OCI-LY7 (cell line): ENCODE measurements around the gene WDR83. TPM values are rescaled to one million over a fixed set of nuclear protein-coding genes. Genes with fewer than 3 reads are reported as not detected.

Experiments used
- BruUV-seq: library from RNA; stranded (reverse); fragments of 400-500 nt; replicated peaks from 2 replicates; lab custom pipeline; 2021; lab: Mats Ljungman, UMichigan
- CTCF ChIA-PET: fragments of 300-600 bp; sonication (Branson Sonifier 250); formaldehyde crosslinking; loops from one replicate; lab custom pipeline; 2022; ENCODE audit warnings: antibody characterized with exemption; ENCODE audit not compliant: unreplicated experiment; lab: Charles Lee
- POLR2A ChIA-PET: fragments of 300-600 bp; sonication (Branson Sonifier 250); formaldehyde crosslinking; loops from one replicate; lab custom pipeline; 2022; ENCODE audit warnings: antibody characterized with exemption; lab: Charles Lee
- DNase-seq: peaks from one replicate; pipeline ENCODE4 v3.0.0-alpha.2; 2015; ENCODE audit warnings: low spot score
- H2AFZ ChIP-seq: fragments of 200-600 bp; sonication (generic), shearing (Covaris generic); 2 replicates; pipeline ENCODE4 v1.6.1; 2014; ENCODE audit warnings: mild to moderate bottlenecking, antibody characterized with exemption, low read length, moderate library complexity
- H3K27ac ChIP-seq: fragments of 200-600 bp; sonication (generic); 2 replicates; pipeline ENCODE4 v1.5.1; 2014; ENCODE audit warnings: mixed run types, low read depth, mild to moderate bottlenecking, moderate library complexity, low read length, inconsistent platforms; ENCODE audit not compliant: poor library complexity, severe bottlenecking
- H3K36me3 ChIP-seq: fragments of 200-600 bp; sonication (generic); 2 replicates; pipeline ENCODE4 v1.6.1; 2014; ENCODE audit warnings: mild to moderate bottlenecking, antibody characterized with exemption, low read length, moderate library complexity, mixed read lengths; ENCODE audit not compliant: insufficient read depth
- H3K4me1 ChIP-seq: fragments of 200-600 bp; sonication (generic); 2 replicates; pipeline ENCODE4 v1.5.1; 2014; ENCODE audit warnings: mild to moderate bottlenecking, low read length; ENCODE audit not compliant: insufficient read depth, poor library complexity, severe bottlenecking
- H3K4me2 ChIP-seq: fragments of 200-600 bp; sonication (generic); 2 replicates; pipeline ENCODE4 v1.6.1; 2014; ENCODE audit warnings: mild to moderate bottlenecking, low read length
- H3K4me3 ChIP-seq: fragments of 200-600 bp; sonication (generic); 2 replicates; pipeline ENCODE4 v1.5.1; 2014; ENCODE audit warnings: mild to moderate bottlenecking, low read depth, low read length; ENCODE audit not compliant: poor library complexity, severe bottlenecking
- H3K79me2 ChIP-seq: fragments of 200-600 bp; sonication (generic); 2 replicates; pipeline ENCODE4 v1.6.1; 2016; ENCODE audit warnings: low read depth, mild to moderate bottlenecking, low read length, moderate library complexity, mixed read lengths; ENCODE audit not compliant: insufficient read depth
- H3K9me2 ChIP-seq: fragments of 200-600 bp; sonication (generic); 2 replicates; pipeline ENCODE4 v1.6.1; 2016; ENCODE audit warnings: mild to moderate bottlenecking, low read length, mixed read lengths; ENCODE audit not compliant: insufficient read depth
- H3K9me3 ChIP-seq: fragments of 200-600 bp; sonication (generic); 2 replicates; pipeline ENCODE4 v1.6.1; 2014; ENCODE audit warnings: mild to moderate bottlenecking, mixed run types, low read length, mixed read lengths
- H4K20me1 ChIP-seq: fragments of 200-600 bp; sonication (generic); 2 replicates; pipeline ENCODE4 v1.6.1; 2014; ENCODE audit warnings: mild to moderate bottlenecking, antibody characterized with exemption, low read length, moderate library complexity, mixed read lengths; ENCODE audit not compliant: insufficient read depth
- EZH2phosphoT487 ChIP-seq: fragments of 200-600 bp; sonication (generic); IDR thresholded peaks from 2 replicates; pipeline ENCODE4 v1.6.1; 2018; ENCODE audit warnings: low read depth, borderline replicate concordance, mild to moderate bottlenecking, mixed run types, antibody characterized with exemption, low read length, moderate library complexity, mixed read lengths
- intact Hi-C: fragments of 100-400 bp; cut with micrococcal nuclease; formaldehyde crosslinking; loops from one replicate; pipeline ENCODE4 v1.10.0; 2022; ENCODE audit not compliant: unreplicated experiment
- total RNA-seq, 2 experiments: library from RNA; depleted of rRNA in 1 of 2; stranded (reverse); fragments of >200 nt in 1 of 2; shearing (Covaris generic) in 1 of 2; gene quantifications; 2 replicates each; pipeline ENCODE4 v1.2.3, GENCODE V29; 2014 to 2022
- TF ChIP-seq, protein P1 (sequence below): fragments of 200-600 bp; sonication (generic); conservative IDR thresholded peaks from 2 replicates; pipeline ENCODE4 v1.5.1; 2014; ENCODE audit warnings: mild to moderate bottlenecking, antibody characterized with exemption, low read length, moderate library complexity, mixed read lengths

WDR83 gene
- total RNA-seq, 2 experiments from 2014 or later: 15.9 to 17.0 TPM

- ChIA-PET CTCF (no interaction called here), POLR2A (interaction anchor here (1.2 kb wide), 1 partner anchor 9 kb away, joined by 3 read pairs; no protein-coding TSS in a partner anchor)
- Histone ChIP-seq H4K20me1 (no peaks in the 10 kb centered on the region), H3K4me1 (no peaks in the 10 kb centered on the region), H3K9me3 (no peaks in the 10 kb centered on the region; the same call in 1 of the 2 replicates), H2AFZ (no peak overlapping the region), H3K79me2 (0 out of 2 replicates have a peak, but pooled peaks cover 4% of the 10 kb centered on the region), H3K9me2 (no peaks in the 10 kb centered on the region), H3K4me3 (no peak overlapping the region), H3K4me2 (no peak overlapping the region), H3K36me3 (peaks cover 38% of the 10 kb centered on the region), H3K27ac (no peak overlapping the region)
- no TSS peak for BruUV-seq
- TF ChIP-seq, protein P1, sequence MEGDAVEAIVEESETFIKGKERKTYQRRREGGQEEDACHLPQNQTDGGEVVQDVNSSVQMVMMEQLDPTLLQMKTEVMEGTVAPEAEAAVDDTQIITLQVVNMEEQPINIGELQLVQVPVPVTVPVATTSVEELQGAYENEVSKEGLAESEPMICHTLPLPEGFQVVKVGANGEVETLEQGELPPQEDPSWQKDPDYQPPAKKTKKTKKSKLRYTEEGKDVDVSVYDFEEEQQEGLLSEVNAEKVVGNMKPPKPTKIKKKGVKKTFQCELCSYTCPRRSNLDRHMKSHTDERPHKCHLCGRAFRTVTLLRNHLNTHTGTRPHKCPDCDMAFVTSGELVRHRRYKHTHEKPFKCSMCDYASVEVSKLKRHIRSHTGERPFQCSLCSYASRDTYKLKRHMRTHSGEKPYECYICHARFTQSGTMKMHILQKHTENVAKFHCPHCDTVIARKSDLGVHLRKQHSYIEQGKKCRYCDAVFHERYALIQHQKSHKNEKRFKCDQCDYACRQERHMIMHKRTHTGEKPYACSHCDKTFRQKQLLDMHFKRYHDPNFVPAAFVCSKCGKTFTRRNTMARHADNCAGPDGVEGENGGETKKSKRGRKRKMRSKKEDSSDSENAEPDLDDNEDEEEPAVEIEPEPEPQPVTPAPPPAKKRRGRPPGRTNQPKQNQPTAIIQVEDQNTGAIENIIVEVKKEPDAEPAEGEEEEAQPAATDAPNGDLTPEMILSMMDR: no peak
- intact Hi-C loops: no loop called here
- no peak for DNase-seq
Observed at GRCh38 chr19:12623361-12624031, 43.1 kb upstream of the WDR83 start.

DNA sequence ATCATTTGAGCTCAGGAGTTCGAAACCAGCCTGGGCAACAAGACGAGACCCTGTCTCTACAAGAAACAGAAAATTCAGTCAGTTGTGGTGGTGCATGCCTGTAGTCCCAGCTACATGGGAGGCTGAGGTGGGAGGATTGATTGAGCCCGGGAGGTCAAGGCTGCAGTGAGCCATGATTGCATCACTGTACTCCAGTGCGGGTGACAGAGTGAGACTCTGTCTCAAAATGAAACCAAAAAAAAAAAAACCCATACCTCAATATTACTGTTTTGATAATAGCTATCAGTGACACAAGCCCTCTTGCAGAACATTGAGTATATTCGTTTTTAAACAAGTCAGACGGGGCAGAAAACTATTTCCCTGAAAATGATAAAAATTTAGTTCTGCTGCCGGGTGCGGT is 39.6 kb upstream of the WDR83 start:
- H3K9me2 ChIP-seq: no peaks in the 10 kb centered on the region
- ChIA-PET CTCF (no interaction called here), POLR2A (no interaction called here)
- no peaks in the 10 kb centered on the region for H4K20me1 ChIP-seq
- peaks cover 52% of the 10 kb centered on the region for H3K36me3 ChIP-seq
- intact Hi-C loops: no loop called here
- BruUV-seq: no TSS peak
- no peak overlapping the region for H2AFZ ChIP-seq
- no peak overlapping the region for H3K4me2 ChIP-seq
- H3K79me2 ChIP-seq: no peaks in the 10 kb centered on the region
- H3K9me3 ChIP-seq: no peaks in the 10 kb centered on the region; the same call in 1 of the 2 replicates
- H3K4me1 ChIP-seq: no peaks in the 10 kb centered on the region
- TF ChIP-seq, protein P1: no peak
- no peak for TF ChIP-seq EZH2phosphoT487
- no peak overlapping the region for H3K4me3 ChIP-seq
- DNase-seq: no peak
- no peak overlapping the region for H3K27ac ChIP-seq
